Suprapubic skin (tissue), 3 donors: ENCODE data around the gene RAG2.
"Not testable (repeated sequence)": the region's sequence is repeated elsewhere in the genome, so short reads cannot be mapped to it uniquely, and the experiment has no call there.

ENCODE experiments used
- EP300 ChIP-seq: sonication (generic); formaldehyde crosslinking; IDR thresholded peaks from one replicate; pipeline ENCODE4 v1.6.1; 2017; ENCODE audit warnings: antibody characterized with exemption
- POLR2A ChIP-seq, 2 donors: fragments of 450-650 bp; IDR thresholded peaks; one replicate each; pipeline ENCODE4 v1.6.1; 2017; ENCODE audit warnings: antibody characterized with exemption in 2 of 2, mild to moderate bottlenecking in 2 of 2, moderate library complexity in 2 of 2
- TF ChIP-seq, protein P1 (sequence below), 2 donors: fragments of 200-600 bp in 1 of 2; fragments of 450-650 bp in 1 of 2; sonication (generic) in 1 of 2; IDR thresholded peaks; one replicate each; pipeline ENCODE4 v1.5.1; 2016 to 2019; ENCODE audit warnings: antibody characterized with exemption in 2 of 2, mild to moderate bottlenecking in 1 of 2, moderate library complexity in 1 of 2

DNA sequence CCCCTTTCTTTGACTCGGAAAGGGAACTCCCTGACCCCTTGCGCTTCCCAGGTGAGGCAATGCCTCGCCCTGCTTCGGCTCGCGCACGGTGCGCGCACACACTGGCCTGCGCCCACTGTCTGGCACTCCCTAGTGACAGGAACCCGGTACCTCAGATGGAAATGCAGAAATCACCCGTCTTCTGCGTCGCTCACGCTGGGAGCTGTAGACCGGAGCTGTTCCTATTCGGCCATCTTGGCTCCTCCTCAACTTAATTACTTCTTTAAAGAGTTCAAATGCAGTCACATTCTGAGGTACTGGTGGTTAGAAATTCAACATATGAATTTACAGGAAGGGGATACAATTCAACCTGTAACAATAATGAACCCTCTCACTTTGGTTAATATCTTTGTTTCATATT lies 40.6 kb downstream of the RAG2 start:
- TF ChIP-seq, protein P1, sequence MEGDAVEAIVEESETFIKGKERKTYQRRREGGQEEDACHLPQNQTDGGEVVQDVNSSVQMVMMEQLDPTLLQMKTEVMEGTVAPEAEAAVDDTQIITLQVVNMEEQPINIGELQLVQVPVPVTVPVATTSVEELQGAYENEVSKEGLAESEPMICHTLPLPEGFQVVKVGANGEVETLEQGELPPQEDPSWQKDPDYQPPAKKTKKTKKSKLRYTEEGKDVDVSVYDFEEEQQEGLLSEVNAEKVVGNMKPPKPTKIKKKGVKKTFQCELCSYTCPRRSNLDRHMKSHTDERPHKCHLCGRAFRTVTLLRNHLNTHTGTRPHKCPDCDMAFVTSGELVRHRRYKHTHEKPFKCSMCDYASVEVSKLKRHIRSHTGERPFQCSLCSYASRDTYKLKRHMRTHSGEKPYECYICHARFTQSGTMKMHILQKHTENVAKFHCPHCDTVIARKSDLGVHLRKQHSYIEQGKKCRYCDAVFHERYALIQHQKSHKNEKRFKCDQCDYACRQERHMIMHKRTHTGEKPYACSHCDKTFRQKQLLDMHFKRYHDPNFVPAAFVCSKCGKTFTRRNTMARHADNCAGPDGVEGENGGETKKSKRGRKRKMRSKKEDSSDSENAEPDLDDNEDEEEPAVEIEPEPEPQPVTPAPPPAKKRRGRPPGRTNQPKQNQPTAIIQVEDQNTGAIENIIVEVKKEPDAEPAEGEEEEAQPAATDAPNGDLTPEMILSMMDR (IDR thresholded peaks at IDR 0.05), result not testable (repeated sequence)
- not testable (repeated sequence) for TF ChIP-seq POLR2A (IDR thresholded peaks at IDR 0.05); EP300
